NCI-H345 treated with DMSO at 0.1 percent for 48 hours (cell line): ENCODE results near the gene DOC2A.

Experiments used
- DNase-seq: peaks from one replicate; lab custom pipeline; 2025; ENCODE audit not compliant: unreplicated experiment; lab: John Stamatoyannopoulos, UW

DOC2A gene

GRCh38 chr16:30005341-30006094 lies 5.3 kb downstream of the DOC2A start:
- DNase-seq = no peak

DNA sequence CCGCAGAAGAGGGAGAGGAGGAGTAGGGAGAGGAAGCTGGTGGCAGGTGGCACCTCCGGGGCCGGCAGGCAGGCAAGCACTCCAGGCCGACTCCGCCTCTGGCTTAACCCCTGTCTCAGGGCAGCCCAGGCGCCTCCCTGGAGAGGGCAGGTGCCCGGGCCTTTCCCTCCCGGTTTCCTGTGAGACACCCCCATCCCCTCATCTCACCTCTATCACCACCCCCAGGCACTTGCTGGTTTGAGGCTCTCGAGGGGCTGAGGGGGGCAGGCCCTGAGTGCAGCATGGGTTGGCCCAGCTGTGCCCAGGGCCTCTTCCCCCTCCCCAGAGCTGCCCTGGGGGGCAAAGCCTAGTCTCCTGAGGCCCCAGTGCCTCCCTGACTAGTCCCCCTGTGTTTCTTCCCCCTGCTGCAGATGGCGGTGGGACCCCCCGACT lies 6.0 kb downstream of the DOC2A start:
- DNase-seq = no peak

GRCh38 chr16:30004424-30004776 lies 6.4 kb downstream of the DOC2A start:
- peak; percentile 71 for DNase-seq

DNA sequence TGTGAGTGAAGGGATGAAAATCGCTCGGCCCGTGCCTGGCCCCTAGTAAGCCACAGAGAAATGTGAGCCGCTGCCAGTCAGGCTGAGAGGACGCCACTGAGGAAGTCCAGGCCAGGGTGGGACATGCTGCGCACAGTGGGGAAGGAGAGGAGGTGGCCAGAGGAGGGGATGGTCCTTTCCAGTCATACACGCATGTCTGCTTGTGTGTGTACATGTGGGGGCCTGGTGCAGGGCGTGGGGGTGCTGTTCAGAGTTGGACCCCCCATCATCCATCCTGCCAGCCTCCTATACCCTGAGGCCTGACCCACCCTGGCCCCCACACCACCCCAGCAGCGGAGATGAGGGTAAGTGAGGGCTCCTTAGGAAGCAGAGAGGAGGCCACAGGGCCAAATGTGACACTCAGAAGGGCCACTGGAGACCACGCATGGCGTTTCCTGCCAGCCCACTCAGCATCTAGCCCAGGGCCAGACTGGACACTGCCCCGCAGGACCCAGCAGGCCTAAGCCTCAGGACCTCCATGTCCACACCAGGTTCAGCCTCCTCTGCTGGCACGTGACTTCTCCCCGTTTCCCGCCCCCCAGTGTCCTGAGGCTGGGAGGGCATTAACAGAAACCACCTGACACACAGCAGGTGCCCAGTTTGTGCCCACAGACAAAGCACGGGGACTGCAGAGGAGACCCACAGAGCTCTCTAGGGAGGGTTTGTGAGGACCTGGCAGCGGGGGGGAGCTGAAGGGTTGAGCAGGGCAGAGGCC lies 7.0 kb downstream of the DOC2A start:
- no peak for DNase-seq

GRCh38 chr16:30002614-30003346 lies 8.0 kb downstream of the DOC2A start:
- no peak for DNase-seq

- no peak for DNase-seq
Measured at GRCh38 chr16:30000735-30001631, 9.8 kb downstream of the DOC2A start.

- no peak for DNase-seq
Measured at GRCh38 chr16:29999605-30000004, 11.2 kb downstream of the DOC2A start.

- DNase-seq = no peak
Measured at GRCh38 chr16:29996766-29997250, 14.0 kb downstream of the DOC2A start.

GRCh38 chr16:29995911-29996765 lies 14.7 kb downstream of the DOC2A start, which contains the start of gene INO80E:
Gene INO80E (plus strand): TSS chr16:29996241. CDS start chr16:29996311, 70 bp downstream.
- peak; percentile 99 for DNase-seq

GRCh38 chr16:29995324-29995910 lies 15.4 kb downstream of the DOC2A start, which contains the start of gene HIRIP3:
Gene HIRIP3 (minus strand): TSS chr16:29995617. CDS start chr16:29995605, 12 bp downstream.
- DNase-seq = peak; percentile 91

GRCh38 chr16:29994600-29995323 lies 16.1 kb downstream of the DOC2A start:
- DNase-seq = no peak

- DNase-seq = no peak
Measured at GRCh38 chr16:29993903-29994599, 16.8 kb downstream of the DOC2A start.

- DNase-seq = no peak
Measured at GRCh38 chr16:29993191-29993902, 17.5 kb downstream of the DOC2A start.

DNA sequence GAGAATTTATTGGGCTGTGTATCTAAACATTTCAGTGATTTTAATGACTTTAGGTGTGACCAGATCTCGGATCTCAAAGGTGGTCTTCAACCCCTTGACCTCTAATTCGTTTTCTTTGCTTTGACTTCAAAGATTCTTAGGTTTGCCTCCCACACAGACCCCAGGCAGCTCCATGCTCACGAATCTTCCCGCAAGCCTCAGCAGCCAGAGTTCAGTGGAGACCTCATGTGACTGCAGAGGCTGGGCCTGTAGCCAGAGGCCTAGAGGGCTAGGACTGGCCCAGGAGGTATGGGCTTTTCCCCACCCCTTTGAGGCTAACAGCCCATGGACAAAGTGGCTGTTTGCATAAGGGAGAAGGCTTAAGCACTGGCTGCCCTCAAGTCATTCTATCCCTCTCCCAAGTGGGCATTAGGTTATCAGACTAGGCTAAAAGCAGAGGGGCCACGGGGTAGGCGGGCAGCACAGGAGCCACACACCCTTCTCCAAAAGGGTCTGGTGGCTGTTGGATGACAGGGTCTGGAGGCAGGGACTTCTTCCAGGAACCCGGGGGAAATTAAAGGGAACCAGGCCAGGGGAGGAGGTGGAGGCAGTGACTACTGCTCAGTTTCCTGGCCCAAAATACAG lies 18.4 kb downstream of the DOC2A start:
- DNase-seq = no peak

GRCh38 chr16:29991571-29991904 lies 19.3 kb downstream of the DOC2A start:
- no peak for DNase-seq

DNA sequence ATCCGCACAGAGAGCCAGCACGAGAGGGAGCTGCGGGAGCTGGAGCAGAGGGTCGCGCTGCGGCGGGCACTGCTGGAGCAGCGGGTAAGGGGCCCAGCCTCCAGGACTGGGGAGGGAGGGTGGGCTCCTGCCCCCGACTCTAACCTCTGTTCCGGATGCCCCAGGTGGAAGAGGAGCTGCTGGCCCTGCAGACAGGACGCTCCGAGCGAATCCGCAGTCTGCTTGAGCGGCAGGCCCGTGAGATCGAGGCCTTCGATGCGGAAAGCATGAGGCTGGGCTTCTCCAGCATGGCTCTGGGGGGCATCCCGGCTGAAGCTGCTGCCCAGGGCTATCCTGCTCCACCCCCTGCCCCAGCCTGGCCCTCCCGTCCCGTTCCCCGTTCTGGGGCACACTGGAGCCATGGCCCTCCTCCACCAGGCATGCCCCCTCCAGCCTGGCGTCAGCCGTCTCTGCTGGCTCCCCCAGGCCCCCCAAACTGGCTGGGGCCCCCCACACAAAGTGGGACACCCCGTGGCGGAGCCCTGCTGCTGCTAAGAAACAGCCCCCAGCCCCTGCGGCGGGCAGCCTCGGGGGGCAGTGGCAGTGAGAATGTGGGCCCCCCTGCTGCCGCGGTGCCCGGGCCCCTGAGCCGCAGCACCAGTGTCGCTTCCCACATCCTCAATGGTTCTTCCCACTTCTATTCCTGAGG lies 19.8 kb downstream of the DOC2A start:
- no peak for DNase-seq
